ES-I3 (cell line): ENCODE results near the gene EID1.
"Not testable (repeated sequence)": the region's sequence is repeated elsewhere in the genome, so short reads cannot be mapped to it uniquely, and the experiment has no call there.

Experiments
- H3K36me3 ChIP-seq: 2 replicates; pipeline ENCODE4 v1.6.1; 2013; ENCODE audit warnings: mild to moderate bottlenecking, low read length, control low read depth, moderate library complexity; ENCODE audit not compliant: insufficient read depth
- H3K4me1 ChIP-seq: 2 replicates; pipeline ENCODE4 v1.6.1; 2013; ENCODE audit warnings: mild to moderate bottlenecking, control low read depth, low read length; ENCODE audit not compliant: insufficient read depth
- H3K9ac ChIP-seq: 2 replicates; pipeline ENCODE4 v1.6.1; 2013; ENCODE audit warnings: low read depth, mild to moderate bottlenecking, low read length, moderate library complexity
- H3K9me3 ChIP-seq: 2 replicates; pipeline ENCODE4 v1.6.1; 2013; ENCODE audit warnings: mild to moderate bottlenecking, low read length, moderate library complexity; ENCODE audit not compliant: control insufficient read depth, insufficient read depth

The EID1 gene

DNA sequence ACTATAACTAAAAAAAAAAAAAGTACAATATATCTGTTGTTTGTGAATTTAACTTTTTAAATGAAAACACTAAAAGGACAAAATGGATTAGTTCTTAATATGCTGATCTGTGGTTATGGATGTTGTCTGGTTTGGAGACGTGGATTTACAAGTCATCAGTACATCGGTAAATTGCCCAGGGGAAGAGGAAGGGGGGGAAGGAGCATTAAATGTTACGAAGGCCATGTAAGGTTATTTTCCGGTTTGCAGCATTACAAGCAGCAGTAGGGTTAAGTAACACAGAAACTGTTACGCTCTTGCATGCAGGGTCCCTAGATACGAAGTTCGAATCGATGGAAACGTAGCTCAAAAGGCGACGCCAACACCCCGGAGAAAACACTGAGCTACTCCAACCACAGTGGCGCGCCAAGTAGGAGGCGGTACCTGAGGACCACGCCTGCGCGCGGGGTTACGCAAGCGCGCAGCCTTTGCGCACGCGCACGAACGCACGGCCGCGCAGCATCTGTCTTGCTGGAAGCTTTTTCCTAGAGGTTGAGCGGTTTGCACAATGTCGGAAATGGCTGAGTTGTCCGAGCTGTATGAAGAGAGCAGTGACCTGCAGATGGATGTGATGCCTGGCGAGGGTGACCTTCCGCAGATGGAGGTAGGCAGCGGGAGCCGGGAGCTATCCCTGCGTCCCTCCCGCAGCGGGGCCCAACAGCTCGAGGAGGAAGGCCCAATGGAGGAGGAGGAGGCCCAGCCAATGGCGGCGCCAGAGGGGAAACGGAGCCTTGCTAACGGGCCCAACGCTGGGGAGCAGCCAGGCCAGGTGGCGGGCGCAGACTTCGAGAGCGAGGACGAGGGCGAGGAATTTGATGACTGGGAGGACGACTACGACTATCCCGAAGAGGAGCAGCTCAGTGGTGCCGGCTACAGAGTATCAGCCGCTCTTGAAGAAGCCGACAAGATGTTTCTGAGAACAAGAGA, at the start of gene EID1:
TSS of gene EID1 (plus strand) at position 505 of the 966 bp plus-strand sequence. CDS start at position 548, 43 bp downstream.
- H3K9me3 ChIP-seq: no peaks in the 10 kb centered on the region
- H3K36me3 ChIP-seq: no peaks in the 10 kb centered on the region
- peaks cover 7% of the 10 kb centered on the region; the same call in 1 of the 2 replicates for H3K4me1 ChIP-seq
- H3K9ac ChIP-seq: peak within 1 kb of the TSS; percentile 72

- Histone ChIP-seq H3K36me3 (no peaks in the 10 kb centered on the region), H3K9ac (no peak overlapping the region), H3K4me1 (peaks cover 6% of the 10 kb centered on the region; the same call in 1 of the 2 replicates), H3K9me3 (no peaks in the 10 kb centered on the region)
These were observed 49.5 kb upstream of the EID1 start for GRCh38 chr15:48828471-48828870.

DNA sequence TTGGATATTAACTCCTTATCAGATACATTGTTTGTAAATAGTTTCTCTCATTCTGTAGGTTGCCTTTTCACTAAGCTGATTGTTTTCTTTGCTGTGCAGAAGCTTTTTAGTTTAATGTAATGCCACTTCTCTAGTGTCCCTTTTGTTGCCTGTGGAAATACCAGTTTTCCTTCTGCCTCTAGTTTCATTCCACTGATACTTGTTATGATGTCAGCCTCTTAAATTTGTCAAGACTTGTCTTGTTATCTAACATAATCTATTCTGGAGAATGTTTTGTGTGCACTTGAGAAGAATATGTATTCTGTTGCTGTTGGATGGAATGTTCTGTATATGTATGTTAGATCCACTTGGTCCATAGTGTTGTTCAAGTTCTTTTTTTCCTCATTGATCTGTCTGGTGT, 49.0 kb upstream of the EID1 start:
- H3K9me3 ChIP-seq: no peaks in the 10 kb centered on the region; the same call in 1 of the 2 replicates
- H3K9ac ChIP-seq: no peak overlapping the region
- H3K36me3 ChIP-seq: no peaks in the 10 kb centered on the region
- peaks cover 1% of the 10 kb centered on the region; the same call in 1 of the 2 replicates for H3K4me1 ChIP-seq

GRCh38 chr15:48832648-48833047, 45.3 kb upstream of the EID1 start:
- H3K9ac ChIP-seq: no peak overlapping the region
- H3K9me3 ChIP-seq: no peaks in the 10 kb centered on the region; the same call in 1 of the 2 replicates
- H3K36me3 ChIP-seq: no peaks in the 10 kb centered on the region
- H3K4me1 ChIP-seq: no peaks in the 10 kb centered on the region

- H3K36me3 ChIP-seq: no peaks in the 10 kb centered on the region
- no peak overlapping the region for H3K9ac ChIP-seq
- no peaks in the 10 kb centered on the region for H3K4me1 ChIP-seq
- H3K9me3 ChIP-seq: no peaks in the 10 kb centered on the region; the same call in 1 of the 2 replicates
These were observed 44.3 kb upstream of the EID1 start for GRCh38 chr15:48833526-48834239.

DNA sequence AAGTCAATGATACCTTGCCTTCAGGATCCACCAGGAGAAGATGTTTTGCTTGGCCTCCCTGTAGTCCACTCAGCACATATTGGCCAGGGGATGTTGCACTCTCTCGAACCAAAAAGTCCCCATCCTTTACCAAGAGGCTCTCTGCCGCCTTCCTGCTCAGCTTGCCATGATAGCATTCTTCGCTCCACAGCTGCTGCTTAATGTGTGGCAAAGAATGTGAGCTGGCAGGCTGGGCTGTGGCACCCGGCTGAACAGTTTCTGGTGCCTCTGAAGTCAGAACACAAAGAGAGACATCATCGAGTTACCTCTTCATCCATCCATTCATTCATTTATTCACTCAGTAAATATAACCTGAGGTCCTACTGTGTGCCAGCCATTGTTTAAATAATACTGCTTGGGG, 43.2 kb upstream of the EID1 start:
- no peaks in the 10 kb centered on the region; the same call in 1 of the 2 replicates for H3K9me3 ChIP-seq
- no peaks in the 10 kb centered on the region for H3K4me1 ChIP-seq
- H3K9ac ChIP-seq: no peak overlapping the region

DNA sequence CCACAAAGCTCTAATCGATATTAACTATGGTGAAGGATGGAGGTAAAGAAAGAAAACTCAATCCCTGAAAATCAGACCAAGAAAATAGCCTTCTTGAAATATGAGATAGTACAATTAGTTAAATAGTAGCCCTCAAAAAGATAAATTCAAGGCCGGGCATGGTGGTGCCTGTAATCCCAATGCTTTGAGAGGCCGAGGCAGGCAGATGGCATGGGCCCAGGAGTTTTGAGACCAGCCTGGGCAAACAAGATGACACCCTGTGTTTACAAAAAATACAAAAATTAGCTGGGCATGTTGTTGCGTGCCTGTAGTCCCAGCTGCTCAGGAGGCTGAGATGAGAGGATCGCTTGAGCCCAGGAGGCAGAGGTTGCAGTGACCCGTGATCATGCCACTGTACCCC, 35.4 kb upstream of the EID1 start:
- Histone ChIP-seq H3K36me3 (no peaks in the 10 kb centered on the region), H3K4me1 (no peaks in the 10 kb centered on the region), H3K9ac (no peak overlapping the region), H3K9me3 (no peaks in the 10 kb centered on the region)

More for the DNA sequence above, 43.2 kb upstream of the EID1 start:
- no peaks in the 10 kb centered on the region for H3K36me3 ChIP-seq

DNA sequence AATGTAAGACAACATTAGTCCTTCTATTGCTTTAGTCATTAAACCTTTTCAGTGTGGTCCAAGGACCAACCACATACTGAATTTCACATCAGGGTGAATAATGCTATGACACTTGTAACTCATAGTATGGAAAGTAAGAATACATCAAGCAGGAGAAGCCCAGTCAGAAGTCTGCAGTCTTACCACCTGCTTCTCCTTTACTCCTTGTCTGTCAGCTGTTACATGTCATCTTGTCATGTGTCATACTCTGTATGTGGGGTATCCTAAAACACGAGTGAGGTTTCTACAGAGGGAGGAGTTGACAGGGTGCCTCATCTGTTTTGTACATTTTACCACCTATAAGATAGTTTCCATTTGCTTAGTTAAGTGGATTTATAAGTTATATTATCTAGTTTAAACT, 32.8 kb upstream of the EID1 start:
- Histone ChIP-seq H3K36me3 (no peaks in the 10 kb centered on the region), H3K9ac (no peak overlapping the region), H3K9me3 (no peaks in the 10 kb centered on the region), H3K4me1 (no peaks in the 10 kb centered on the region)

DNA sequence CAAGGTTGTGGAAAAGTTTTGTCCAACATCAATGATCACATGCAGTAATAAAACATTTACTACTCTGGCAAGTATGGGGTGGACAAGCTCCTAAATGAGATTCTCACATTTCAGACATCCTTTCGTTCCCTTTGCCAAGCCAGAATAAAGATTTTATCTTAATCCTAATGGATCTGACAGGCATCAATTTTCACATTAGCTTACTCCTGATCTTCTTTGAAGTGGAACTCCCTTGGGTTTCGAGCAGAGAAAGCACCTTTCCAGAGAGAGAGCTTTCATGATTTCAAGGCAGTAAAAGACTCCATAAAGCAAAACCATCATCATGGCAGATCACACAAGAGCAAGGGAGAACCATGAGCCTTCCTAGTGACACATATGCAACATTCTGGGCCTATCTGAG, 27.3 kb upstream of the EID1 start:
- Histone ChIP-seq H3K4me1 (peaks cover 2% of the 10 kb centered on the region), H3K9ac (no peak overlapping the region), H3K9me3 (no peaks in the 10 kb centered on the region), H3K36me3 (no peaks in the 10 kb centered on the region)

- H3K4me1 ChIP-seq: peaks cover 14% of the 10 kb centered on the region
These were observed 26.0 kb upstream of the EID1 start for GRCh38 chr15:48851956-48852355.

GRCh38 chr15:48854434-48854833, 23.5 kb upstream of the EID1 start:
- H3K9me3 ChIP-seq, H3K36me3 ChIP-seq, H3K9ac ChIP-seq: not testable (repeated sequence)
- H3K4me1 ChIP-seq: peaks cover 19% of the 10 kb centered on the region

More at GRCh38 chr15:48851956-48852355, 26.0 kb upstream of the EID1 start:
- Histone ChIP-seq H3K36me3 (no peaks in the 10 kb centered on the region), H3K9me3 (no peaks in the 10 kb centered on the region), H3K9ac (no peak overlapping the region)

GRCh38 chr15:48855501-48856440, 22.2 kb upstream of the EID1 start:
- H3K9ac ChIP-seq: no peak overlapping the region
- H3K4me1 ChIP-seq: peaks cover 19% of the 10 kb centered on the region
- no peaks in the 10 kb centered on the region for H3K36me3 ChIP-seq
- no peaks in the 10 kb centered on the region for H3K9me3 ChIP-seq

DNA sequence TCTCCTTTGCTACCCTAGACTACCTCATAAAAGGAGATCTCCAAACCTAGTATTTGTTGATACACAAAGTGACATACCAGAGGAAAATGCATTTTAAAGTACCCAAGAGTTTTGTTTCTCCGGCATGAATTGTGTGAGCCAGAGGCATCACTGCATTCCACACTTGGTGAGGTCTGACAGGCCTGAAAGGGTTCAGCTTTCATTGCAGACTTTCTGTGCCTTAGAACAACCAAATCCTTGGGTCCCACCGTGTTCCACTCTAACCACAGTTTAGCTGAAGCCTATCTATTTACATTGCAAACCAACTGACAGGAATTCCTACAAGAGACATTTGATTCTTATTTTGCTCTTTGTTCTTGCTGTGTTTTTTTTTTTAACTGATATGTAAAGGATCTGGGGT, 21.0 kb upstream of the EID1 start:
- Histone ChIP-seq H3K9ac (no peak overlapping the region), H3K36me3 (no peaks in the 10 kb centered on the region), H3K4me1 (peaks cover 19% of the 10 kb centered on the region)

DNA sequence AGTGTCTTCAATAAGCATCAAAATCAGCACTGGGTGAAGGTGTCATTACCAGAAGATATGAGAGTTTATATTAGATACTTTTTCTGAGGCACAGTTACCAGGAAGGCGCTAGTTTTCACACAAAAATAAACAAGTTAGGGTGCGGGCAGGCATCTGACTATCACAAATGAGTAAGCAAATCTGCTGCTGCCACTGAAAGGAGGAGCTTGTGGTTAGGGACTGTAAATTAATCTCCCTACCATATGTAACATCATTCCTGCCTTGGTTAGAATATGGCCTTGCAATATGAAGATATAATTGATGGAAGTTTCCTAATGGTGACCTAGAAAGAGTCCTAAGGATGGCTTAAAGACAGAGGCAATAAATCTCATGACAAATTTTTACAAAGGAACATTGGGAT, 19.5 kb upstream of the EID1 start:
- Histone ChIP-seq H3K9me3 (no peaks in the 10 kb centered on the region), H3K4me1 (peaks cover 25% of the 10 kb centered on the region), H3K9ac (no peak overlapping the region)

More for the DNA sequence above, 21.0 kb upstream of the EID1 start:
- H3K9me3 ChIP-seq: no peaks in the 10 kb centered on the region

More for the DNA sequence above, 19.5 kb upstream of the EID1 start:
- H3K36me3 ChIP-seq: no peaks in the 10 kb centered on the region
